NCI-H446 treated with DMSO at 0.1 percent for 48 hours (cell line): ENCODE results near the gene KCNJ18.
"Not testable (repeated sequence)": the region's sequence is repeated elsewhere in the genome, so short reads cannot be mapped to it uniquely, and the experiment has no call there.

Experiments
- DNase-seq: peaks from one replicate; lab custom pipeline; 2025; lab: John Stamatoyannopoulos, UW

The KCNJ18 gene

DNA sequence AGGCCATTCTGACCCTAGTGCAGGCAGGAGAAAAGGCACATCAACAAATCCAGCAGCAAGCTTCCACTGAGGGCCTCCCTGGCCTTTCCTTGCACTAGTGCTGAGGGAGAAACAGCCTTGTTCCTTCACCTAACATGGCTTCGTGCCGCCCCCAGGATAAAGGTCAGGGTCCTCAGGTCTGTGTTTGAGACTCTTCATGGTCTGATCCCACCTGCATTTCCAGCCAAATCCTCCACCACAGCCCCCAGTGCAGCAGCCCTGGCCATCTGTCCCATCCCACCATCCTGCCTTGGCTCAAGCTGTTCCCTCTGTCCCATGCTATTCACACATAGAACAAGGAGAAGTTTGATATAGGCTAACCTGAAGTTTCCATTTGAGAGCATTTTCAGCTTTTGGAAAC, 20.9 kb upstream of the KCNJ18 start:
- not testable (repeated sequence) for DNase-seq

GRCh38 chr17:21671871-21672270, 20.5 kb upstream of the KCNJ18 start:
- not testable (repeated sequence) for DNase-seq

GRCh38 chr17:21673451-21674241, 18.7 kb upstream of the KCNJ18 start:
- not testable (repeated sequence) for DNase-seq

DNA sequence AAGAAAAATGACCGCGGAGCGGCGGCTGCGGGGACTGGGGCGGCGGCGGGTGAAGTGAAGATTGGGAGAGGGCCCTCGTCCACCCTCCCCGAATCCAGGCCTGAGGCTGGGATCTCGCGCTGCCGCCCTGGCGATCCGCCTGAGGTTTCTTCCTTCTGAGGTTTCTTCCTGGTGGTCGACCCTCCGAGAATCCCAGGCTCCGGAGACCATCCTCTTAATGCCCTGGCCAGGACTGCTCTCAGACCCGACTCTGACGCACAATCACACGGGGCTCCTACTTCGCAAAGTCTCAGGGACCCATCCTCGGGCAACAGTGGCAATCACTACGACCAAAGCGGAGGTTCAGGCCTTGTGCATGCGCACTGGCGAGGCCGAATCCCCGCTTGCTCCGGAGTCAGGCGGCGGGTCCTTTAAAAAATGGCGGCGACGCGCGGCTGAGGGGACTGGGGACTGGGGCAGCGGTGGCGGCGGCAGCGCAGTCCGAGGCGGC, 18.0 kb upstream of the KCNJ18 start:
- no peak for DNase-seq

- not testable (repeated sequence) for DNase-seq
These were observed 17.2 kb upstream of the KCNJ18 start for GRCh38 chr17:21674891-21675738.

DNA sequence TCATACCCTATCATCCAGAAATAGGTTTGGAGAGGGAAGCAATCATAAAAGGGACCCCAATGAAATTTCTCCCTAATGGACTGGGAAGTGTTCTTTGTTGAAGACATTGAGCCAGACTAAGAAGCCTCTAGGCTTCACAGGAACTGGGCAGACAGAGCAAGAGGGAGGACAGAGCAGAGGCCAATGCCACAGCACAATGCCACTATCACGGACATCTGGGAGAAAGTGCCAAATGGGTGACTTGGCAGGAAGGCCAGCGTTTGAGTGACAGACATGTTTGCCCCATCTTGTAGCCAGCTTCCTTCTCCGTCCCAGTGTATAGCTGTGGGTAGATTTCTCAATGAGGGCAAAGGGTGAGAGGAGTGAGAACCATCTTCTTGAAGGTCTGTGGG, 16.6 kb upstream of the KCNJ18 start:
- DNase-seq: not testable (repeated sequence)

DNA sequence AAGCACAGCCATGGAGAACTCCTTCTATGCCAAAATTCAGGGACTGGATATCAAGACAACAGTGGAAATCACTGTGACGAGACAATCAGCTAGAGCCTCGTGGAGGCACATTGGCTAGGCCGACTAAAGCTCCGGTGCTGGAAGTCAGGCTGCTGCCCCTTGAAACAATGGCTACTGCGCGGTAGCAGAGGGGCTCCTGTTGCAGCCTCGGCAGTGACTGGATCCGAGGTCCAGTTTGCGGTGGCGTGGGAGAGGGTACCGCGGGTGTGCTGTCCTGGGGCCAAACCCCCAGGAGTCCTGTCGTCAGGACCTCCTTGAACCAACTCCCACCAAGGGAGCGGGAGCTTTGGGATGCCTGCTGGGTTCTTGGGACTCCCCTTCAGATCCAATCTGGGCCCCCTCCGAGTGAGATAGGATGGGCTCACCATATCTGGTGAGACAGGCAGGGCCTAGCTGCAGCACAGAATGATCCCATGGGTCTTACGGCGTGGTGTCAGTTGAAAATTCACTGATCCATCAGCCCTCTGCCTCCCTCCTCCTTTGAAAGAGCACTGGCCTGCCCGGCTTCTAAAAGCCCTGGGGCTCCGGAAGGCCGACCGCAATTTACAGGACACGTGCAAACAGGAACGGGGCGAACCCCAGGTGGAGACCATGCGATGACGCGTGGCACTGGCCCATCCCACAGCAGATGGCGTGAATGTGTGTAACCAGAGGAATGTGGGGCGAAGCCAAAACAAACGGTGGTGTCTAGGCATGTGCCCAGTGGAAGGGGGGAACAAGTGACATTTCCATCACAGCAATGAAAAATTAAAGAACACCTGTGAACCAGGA, 15.8 kb upstream of the KCNJ18 start:
- no peak for DNase-seq

GRCh38 chr17:21677126-21677910, 15.0 kb upstream of the KCNJ18 start:
- DNase-seq: no peak

DNA sequence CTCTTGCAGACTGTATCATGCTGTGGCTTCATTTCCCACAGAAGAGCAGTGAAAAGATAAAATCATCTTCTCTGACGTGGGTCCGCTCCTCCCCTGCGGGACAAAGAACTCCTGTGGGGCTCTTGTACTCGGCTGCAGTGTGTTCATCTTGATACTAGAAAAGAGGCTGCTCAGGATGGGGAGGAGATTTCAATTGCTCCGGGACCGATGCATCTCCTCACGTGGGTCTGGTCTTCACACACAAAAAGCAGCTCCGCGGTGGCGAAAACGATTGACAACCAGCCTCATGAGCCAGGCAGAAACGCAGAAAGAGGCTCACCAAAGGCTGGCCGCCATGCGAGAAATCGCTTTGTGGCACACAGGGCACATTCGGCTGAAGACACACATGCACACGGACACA, 14.4 kb upstream of the KCNJ18 start:
- DNase-seq: no peak

GRCh38 chr17:21678393-21679081, 13.8 kb upstream of the KCNJ18 start:
- DNase-seq: no peak

DNA sequence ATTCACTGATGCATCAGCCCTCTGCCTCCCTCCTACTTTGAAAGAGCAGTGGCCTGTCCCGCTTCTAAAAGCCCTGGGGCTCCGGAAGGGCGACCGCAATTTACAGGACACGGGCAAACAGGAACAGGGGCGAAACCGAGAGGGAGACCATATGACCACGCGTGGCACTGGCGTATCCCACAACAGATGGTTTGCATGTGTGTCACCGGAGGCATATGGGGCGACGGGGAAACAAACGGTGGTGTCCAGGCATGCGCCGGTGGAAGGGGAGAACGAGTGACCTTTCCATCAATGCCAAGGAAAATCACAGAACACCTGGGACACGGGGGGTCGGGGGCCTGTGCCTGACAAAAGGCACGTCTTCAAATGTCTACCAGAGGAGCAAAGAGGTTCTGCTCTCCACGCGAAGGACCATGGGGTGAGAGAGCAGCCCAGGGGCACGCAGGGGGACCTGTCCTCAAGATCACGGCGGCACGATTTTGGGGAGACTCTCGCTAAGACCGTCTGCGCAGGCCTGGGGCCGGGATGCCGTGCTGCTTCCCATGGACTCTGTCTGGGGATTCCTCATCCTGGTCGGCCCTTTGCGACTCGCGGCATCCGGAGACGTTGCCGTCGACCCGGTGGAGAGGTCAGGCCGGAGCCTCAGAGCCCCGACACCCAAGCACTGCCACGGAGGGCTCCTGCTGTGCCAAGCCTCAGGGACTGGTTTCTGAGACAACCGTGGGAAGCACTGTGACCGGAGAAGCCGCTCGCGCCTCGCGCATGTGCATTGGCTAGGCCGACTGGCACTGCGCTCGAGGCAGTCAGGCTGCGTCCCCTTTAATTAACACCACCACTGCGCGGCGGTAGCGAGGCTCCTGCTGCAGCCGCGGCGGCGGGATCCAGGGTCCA, 12.8 kb upstream of the KCNJ18 start:
- DNase-seq: no peak

DNA sequence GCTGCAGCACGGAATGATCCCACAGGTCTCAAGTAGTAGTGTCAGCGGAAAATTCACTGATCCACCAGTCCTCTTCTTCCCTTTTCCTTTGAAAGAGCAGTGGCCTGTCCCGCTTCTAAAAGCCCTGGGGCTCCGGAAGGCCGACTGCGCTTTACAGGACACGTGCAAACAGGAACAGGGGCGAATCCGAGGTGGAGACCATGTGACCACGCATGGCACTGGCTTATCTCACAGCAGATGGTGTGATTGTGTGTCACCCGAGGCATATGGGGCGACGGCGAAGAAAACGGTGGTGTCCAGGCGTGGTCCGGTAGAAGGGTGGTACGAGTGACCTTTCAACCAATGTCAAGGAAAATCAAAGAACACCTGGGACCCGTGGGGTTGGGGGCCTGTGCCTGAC, 12.0 kb upstream of the KCNJ18 start:
- DNase-seq: no peak

DNA sequence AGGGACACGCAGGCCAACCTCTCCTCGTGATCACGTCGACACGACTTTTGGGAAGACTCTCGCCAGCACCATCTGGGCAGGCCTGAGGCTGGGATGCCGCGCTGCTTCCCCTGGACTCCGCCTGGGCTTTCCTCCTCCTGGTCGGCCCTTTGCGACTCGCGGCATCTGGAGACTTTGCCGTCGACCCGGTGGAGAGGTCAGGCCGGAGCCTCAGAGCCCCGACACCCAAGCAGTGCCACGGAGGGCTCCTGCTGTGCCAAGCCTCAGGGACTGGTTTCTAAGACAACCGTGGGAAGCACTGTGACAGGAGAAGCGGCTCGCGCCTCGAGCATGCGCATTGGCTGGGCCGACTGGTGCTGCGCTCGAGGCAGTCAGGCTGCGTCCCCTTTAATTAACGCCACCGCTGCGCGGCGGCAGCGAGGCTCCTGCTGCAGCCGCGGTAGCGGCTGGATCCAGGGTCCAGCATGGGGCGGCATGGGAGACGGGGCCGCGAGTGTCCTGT, 11.4 kb upstream of the KCNJ18 start:
- not testable (repeated sequence) for DNase-seq

DNA sequence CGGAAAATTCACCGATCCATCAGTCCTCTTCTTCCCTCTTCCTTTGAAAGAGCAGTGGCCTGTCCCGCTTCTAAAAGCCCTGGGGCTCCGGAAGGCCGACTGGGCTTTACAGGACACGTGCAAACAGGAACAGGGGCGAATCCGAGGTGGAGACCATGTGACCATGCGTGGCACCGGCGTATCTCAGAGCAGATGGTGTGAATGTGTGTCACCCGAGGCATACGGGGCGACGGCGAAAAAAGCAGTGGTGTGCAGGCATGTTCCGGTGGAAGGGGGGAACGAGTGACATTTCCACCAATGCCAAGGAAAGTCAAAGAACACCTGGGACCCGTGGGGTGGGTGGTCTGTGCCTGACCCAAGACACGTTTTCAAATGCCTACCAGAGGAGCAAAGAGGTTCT, 10.7 kb upstream of the KCNJ18 start:
- DNase-seq: not testable (repeated sequence)

- DNase-seq: not testable (repeated sequence)
These were observed 10.2 kb upstream of the KCNJ18 start for GRCh38 chr17:21682130-21682529.

- DNase-seq: not testable (repeated sequence)
These were observed 9.1 kb upstream of the KCNJ18 start for GRCh38 chr17:21683142-21683712.

DNA sequence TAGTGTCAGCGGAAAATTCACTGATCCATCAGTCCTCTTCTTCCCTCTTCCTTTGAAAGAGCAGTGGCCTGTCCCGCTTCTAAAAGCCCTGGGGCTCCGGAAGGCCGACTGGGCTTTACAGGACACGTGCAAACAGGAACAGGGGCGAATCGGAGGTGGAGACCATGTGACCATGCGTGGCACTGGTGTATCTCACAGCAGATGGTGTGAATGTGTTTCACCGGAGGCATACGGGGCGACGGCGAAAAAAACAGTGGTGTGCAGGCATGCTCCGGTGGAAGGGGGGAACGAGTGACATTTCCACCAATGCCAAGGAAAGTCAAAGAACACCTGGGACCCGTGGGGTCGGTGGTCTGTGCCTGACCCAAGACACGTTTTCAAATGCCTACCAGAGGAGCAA, 8.4 kb upstream of the KCNJ18 start:
- DNase-seq: not testable (repeated sequence)

DNA sequence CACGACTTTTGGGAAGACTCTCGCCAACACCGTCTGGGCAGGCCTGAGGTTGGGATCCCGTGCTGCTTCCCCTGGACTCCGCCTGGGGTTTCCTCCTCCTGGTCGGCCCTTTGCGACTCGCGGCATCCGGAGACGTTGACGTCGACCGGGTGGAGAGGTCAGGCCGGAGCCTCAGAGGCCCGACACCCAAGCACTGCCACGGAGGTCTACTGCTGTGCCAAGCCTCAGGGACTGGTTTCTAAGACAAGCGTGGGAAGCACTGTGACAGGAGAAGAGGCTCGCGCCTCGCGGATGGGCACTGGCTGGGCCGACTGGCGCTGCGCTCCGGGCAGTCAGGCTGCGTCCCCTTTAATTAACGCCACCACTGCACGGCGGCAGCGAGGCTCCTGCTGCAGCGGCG, 7.9 kb upstream of the KCNJ18 start:
- not testable (repeated sequence) for DNase-seq
